GM11168 (cell line): ENCODE measurements around the gene ZBTB20.
"Not testable (repeated sequence)": the region's sequence is repeated elsewhere in the genome, so short reads cannot be mapped to it uniquely, and the experiment has no call there.

Experiments
- in situ Hi-C: fragments of 300-500 bp; cut with MboI; formaldehyde crosslinking; loops from one replicate; pipeline ENCODE4 v1.12.0; 2022; ENCODE audit warnings: low sequenced_read_pairs; ENCODE audit not compliant: unreplicated experiment

The ZBTB20 gene

GRCh38 chr3:115151921-115152320 lies 4.8 kb upstream of the ZBTB20 start:
- in situ Hi-C loops, result loop anchor here (25.0 kb wide), 1 partner anchor 315 kb away; no protein-coding TSS in a partner anchor

GRCh38 chr3:115148142-115148790 lies 1.2 kb upstream of the ZBTB20 start:
- in situ Hi-C loops, result no loop called here

GRCh38 chr3:115147329-115148141 lies 447 bp upstream of the ZBTB20 start:
- in situ Hi-C loops, result no loop called here

GRCh38 chr3:115146032-115146417 lies 1.1 kb downstream of the ZBTB20 start:
- in situ Hi-C loops, result no loop called here

GRCh38 chr3:115141033-115141757 lies 5.9 kb downstream of the ZBTB20 start:
- in situ Hi-C loops, result no loop called here

GRCh38 chr3:115139072-115139471 lies 8.0 kb downstream of the ZBTB20 start:
- in situ Hi-C loops, result no loop called here

GRCh38 chr3:115134648-115135347 lies 12.3 kb downstream of the ZBTB20 start:
- in situ Hi-C loops, result no loop called here

- in situ Hi-C loops, result no loop called here
Observed at GRCh38 chr3:115127208-115127607, 19.9 kb downstream of the ZBTB20 start.

GRCh38 chr3:115120597-115120996 lies 26.5 kb downstream of the ZBTB20 start:
- in situ Hi-C loops, result no loop called here

- in situ Hi-C loops, result no loop called here
Observed at GRCh38 chr3:115113367-115113766, 33.7 kb downstream of the ZBTB20 start.

GRCh38 chr3:115111632-115112031 lies 35.5 kb downstream of the ZBTB20 start:
- in situ Hi-C loops, result no loop called here

GRCh38 chr3:115110830-115111229 lies 36.3 kb downstream of the ZBTB20 start:
- in situ Hi-C loops, result no loop called here

GRCh38 chr3:115110066-115110465 lies 37.0 kb downstream of the ZBTB20 start:
- in situ Hi-C loops, result not testable (repeated sequence)

GRCh38 chr3:115108614-115109013 lies 38.5 kb downstream of the ZBTB20 start:
- in situ Hi-C loops, result no loop called here

- in situ Hi-C loops, result no loop called here
Observed at GRCh38 chr3:115102046-115102445, 45.0 kb downstream of the ZBTB20 start.

GRCh38 chr3:115100806-115101205 lies 46.3 kb downstream of the ZBTB20 start:
- in situ Hi-C loops, result no loop called here

- in situ Hi-C loops, result loop anchor here (10.0 to 25.0 kb wide), 3 partner anchors 65 to 712 kb away; no protein-coding TSS in a partner anchor
Observed at GRCh38 chr3:115099986-115100571, 47.0 kb downstream of the ZBTB20 start.

GRCh38 chr3:115099134-115099985 lies 47.7 kb downstream of the ZBTB20 start:
- in situ Hi-C loops, result loop anchor here (10.0 to 25.0 kb wide), 3 partner anchors 65 to 713 kb away; no protein-coding TSS in a partner anchor
